ENCODE results near the gene AOAH. TPM values are rescaled to one million over a fixed set of nuclear protein-coding genes. Genes with fewer than 3 reads are reported as not detected.

Gene AOAH
- total RNA-seq, 4 donors from 2014 or later, result 0.68 to 12.0 (median 4.8) TPM

- peak overlapping the region in 3 of 4 donors; percentile 2 to 64 (median 31) for H3K27ac ChIP-seq
Observed at GRCh38 chr7:36736899-36737211, 12.6 kb upstream of the AOAH start.

GRCh38 chr7:36736090-36736898 is 12.0 kb upstream of the AOAH start:
- Histone ChIP-seq H3K27me3 (no peaks in the 10 kb centered on the region), H3K27ac (no peak overlapping the region), H3K36me3 (no peaks in the 10 kb centered on the region), H3K4me1 (no peaks in the 10 kb centered on the region), H3K9me3 (no peaks in the 10 kb centered on the region), H3K4me3 (no peak overlapping the region)
- DNase-seq, result no peak
- intact Hi-C loops (cut with DNase I), result no loop called here
- TF ChIP-seq CTCF (IDR thresholded peaks at IDR 0.05), result no peak
- TF ChIP-seq POLR2A (IDR thresholded peaks at IDR 0.05), result no peak
- WGBS, 2 donors, result 76 to 82% methylated on average over 4 of the region's 4 CpGs

More at GRCh38 chr7:36736899-36737211, 12.6 kb upstream of the AOAH start:
- no peaks in the 10 kb centered on the region for H3K4me1 ChIP-seq
- H3K4me3 ChIP-seq, result no peak overlapping the region
- 80 to 83% methylated on average over 4 to 5 of the region's 6 CpGs for WGBS, 2 donors
- no peak for TF ChIP-seq CTCF (IDR thresholded peaks at IDR 0.05)
- TF ChIP-seq POLR2A (IDR thresholded peaks at IDR 0.05), result peak in 1 of 4 donors; percentile 7
- no peaks in the 10 kb centered on the region for H3K36me3 ChIP-seq
- H3K9me3 ChIP-seq, result no peaks in the 10 kb centered on the region
- no peaks in the 10 kb centered on the region for H3K27me3 ChIP-seq
- DNase-seq, result no peak
- intact Hi-C loops (cut with DNase I), result no loop called here

GRCh38 chr7:36735172-36735571 is 10.9 kb upstream of the AOAH start:
- TF ChIP-seq CTCF (IDR thresholded peaks at IDR 0.05), result no peak
- no peak for TF ChIP-seq POLR2A (IDR thresholded peaks at IDR 0.05)
- Histone ChIP-seq H3K27me3 (no peaks in the 10 kb centered on the region), H3K4me1 (no peaks in the 10 kb centered on the region), H3K9me3 (no peaks in the 10 kb centered on the region), H3K36me3 (no peaks in the 10 kb centered on the region), H3K27ac (no peak overlapping the region), H3K4me3 (no peak overlapping the region)
- no peak for DNase-seq
- WGBS, 2 donors, result 41 to 56% methylated on average over 2 of the region's 2 CpGs
- intact Hi-C loops (cut with DNase I), result no loop called here

- Histone ChIP-seq H3K4me1 (no peaks in the 10 kb centered on the region), H3K4me3 (no peak overlapping the region), H3K9me3 (no peaks in the 10 kb centered on the region), H3K27me3 (no peaks in the 10 kb centered on the region), H3K36me3 (no peaks in the 10 kb centered on the region), H3K27ac (no peak overlapping the region)
- 87 to 100% methylated on average over 3 of the region's 3 CpGs for WGBS, 2 donors
- intact Hi-C loops (cut with DNase I), result no loop called here
- TF ChIP-seq POLR2A (IDR thresholded peaks at IDR 0.05) (no peak), CTCF (IDR thresholded peaks at IDR 0.05) (no peak)
- no peak for DNase-seq
Observed at GRCh38 chr7:36734731-36735130, 10.4 kb upstream of the AOAH start.

GRCh38 chr7:36733411-36733810 is 9.1 kb upstream of the AOAH start:
- H3K36me3 ChIP-seq, result no peaks in the 10 kb centered on the region
- TF ChIP-seq POLR2A (IDR thresholded peaks at IDR 0.05), result no peak
- no peak for TF ChIP-seq CTCF (IDR thresholded peaks at IDR 0.05)
- H3K27ac ChIP-seq, result no peak overlapping the region
- no peak overlapping the region for H3K4me3 ChIP-seq
- no peaks in the 10 kb centered on the region for H3K4me1 ChIP-seq
- WGBS, 2 donors, result 74 to 93% methylated on average over 3 of the region's 3 CpGs
- H3K9me3 ChIP-seq, result peaks cover 0 to 9% (median 0%) of the 10 kb centered on the region in 3 donors
- DNase-seq, result no peak
- intact Hi-C loops (cut with DNase I), result no loop called here
- H3K27me3 ChIP-seq, result no peaks in the 10 kb centered on the region

All from esophagus squamous epithelium (tissue), 5 donors.